GM19397 (cell line): ENCODE data around the gene DUSP6.
A peak's percentile ranks its signal among the peaks of the same experiment; 100 is the strongest.

Source experiments
- ATAC-seq: cut with Tn5 transposase; IDR thresholded peaks from one replicate; pipeline ENCODE4 v1.9.1; 2021; ENCODE audit warnings: mild to moderate bottlenecking, moderate library complexity; ENCODE audit not compliant: unreplicated experiment

Gene DUSP6, protein sequence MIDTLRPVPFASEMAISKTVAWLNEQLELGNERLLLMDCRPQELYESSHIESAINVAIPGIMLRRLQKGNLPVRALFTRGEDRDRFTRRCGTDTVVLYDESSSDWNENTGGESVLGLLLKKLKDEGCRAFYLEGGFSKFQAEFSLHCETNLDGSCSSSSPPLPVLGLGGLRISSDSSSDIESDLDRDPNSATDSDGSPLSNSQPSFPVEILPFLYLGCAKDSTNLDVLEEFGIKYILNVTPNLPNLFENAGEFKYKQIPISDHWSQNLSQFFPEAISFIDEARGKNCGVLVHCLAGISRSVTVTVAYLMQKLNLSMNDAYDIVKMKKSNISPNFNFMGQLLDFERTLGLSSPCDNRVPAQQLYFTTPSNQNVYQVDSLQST

GRCh38 chr12:89352492-89353187 lies at the start of gene DUSP6:
DUSP6 (minus strand) TSS chr12:89352501; CDS start chr12:89352039, 462 bp downstream.
- ATAC-seq: peak; percentile 55

GRCh38 chr12:89401433-89402058 lies 49.2 kb upstream of the DUSP6 start:
- ATAC-seq: no peak

GRCh38 chr12:89400415-89400814 lies 48.1 kb upstream of the DUSP6 start:
- no peak for ATAC-seq

DNA sequence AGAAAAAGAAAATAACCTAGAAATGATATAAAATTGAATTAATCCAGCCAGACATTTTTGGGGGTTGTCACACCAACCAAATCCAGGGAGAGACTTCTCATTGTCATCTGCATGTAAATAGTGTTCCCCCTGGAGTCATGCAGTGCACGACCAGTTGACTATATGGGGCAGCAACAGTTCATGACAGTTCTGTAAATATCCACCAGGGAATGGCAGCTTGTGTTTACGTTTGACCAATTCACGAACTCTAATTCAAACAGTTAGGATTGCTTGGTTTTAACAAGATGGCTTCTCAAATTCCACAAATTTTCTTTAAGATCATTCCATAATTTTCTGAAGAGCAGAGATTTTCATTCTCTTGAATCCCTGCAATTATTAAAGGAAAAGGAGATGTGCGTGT lies 43.4 kb upstream of the DUSP6 start:
- no peak for ATAC-seq

- no peak for ATAC-seq
Measured at GRCh38 chr12:89393551-89394121, 41.3 kb upstream of the DUSP6 start.

DNA sequence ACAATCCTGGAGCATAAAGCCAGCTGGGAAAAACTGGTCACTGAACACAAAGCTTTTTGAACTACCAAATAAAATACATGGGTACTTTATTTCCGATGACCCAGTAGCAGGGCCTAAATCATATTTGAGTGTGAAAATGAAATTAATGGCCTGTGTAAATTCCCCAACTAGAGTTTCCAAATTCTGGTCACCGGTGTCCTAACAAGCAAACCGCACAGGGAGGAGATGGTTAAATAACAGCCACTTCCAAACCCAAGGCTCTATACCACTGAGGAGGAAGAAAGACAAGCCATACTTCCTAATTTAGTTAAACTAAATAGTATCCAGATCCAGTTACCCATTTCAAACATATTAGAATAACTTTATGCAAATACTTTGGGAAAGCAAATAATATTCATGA lies 40.1 kb upstream of the DUSP6 start:
- no peak for ATAC-seq

DNA sequence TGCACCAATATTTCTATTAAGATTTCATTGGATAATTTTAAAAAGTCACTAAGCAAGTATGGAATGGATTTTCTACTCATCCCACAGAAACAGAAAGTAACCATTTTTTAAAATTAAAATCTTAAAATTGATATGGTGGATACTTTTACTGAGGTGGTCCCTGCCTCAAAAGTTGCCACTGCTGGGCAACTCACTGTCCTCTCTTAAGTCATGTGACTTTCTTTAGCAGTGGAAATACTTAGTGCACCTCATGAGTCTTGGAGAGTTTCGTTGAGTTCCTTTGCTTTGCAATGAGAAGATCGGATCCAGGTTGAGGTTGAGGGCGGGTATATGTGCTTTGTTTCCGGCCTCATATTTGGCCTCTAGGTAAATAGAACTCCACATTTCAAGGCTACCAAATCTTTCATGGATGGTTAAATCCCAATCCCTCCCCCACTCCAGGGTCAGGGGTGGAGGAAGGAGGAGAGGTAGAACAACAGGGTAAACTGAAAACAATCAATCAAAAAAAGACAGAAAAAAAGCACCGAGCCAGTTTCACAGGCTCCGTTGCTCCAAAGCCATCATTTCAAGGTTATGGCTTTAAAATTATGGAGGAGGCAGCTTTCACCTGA lies 39.5 kb upstream of the DUSP6 start:
- ATAC-seq: no peak

- no peak for ATAC-seq
Measured at GRCh38 chr12:89390802-89391673, 38.7 kb upstream of the DUSP6 start.

- peak; percentile 80 for ATAC-seq
Measured at GRCh38 chr12:89389755-89390661, 37.7 kb upstream of the DUSP6 start.

GRCh38 chr12:89386138-89386537 lies 33.8 kb upstream of the DUSP6 start:
- no peak for ATAC-seq

- no peak for ATAC-seq
Measured at GRCh38 chr12:89384807-89385206, 32.5 kb upstream of the DUSP6 start.

DNA sequence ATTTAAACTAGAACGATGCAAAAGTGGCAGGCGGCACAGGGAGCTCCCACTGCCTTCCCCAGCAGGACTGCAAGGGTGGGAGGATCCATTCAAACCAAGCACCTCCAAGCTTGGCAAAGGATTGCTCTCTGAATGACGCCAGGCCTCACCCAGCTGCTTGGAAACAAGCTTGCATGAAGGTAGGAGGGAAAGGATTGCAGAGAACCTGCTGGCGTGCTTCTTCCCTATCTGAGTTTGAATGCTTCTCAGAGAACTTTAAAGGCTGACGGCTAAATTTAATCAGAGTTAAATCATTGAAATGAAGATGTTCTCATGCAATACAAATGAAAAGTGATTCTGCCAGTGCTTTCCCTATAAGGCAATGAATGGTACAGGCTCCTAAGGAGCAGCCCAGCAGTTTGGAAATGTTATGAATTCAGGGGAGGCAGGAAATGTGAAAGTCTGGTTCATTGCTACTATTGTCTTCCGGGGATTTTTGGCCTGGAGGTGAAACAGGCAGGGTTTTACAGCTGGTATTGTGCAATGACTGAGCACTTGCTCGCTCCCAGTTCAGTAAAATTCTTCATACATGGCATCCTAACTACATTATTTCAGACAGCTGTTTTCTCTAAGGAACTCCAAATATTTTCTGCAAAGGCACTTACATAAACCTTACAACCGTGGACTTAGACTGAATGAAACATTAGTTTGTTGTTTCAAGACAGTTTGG lies 31.9 kb upstream of the DUSP6 start:
- ATAC-seq: no peak

DNA sequence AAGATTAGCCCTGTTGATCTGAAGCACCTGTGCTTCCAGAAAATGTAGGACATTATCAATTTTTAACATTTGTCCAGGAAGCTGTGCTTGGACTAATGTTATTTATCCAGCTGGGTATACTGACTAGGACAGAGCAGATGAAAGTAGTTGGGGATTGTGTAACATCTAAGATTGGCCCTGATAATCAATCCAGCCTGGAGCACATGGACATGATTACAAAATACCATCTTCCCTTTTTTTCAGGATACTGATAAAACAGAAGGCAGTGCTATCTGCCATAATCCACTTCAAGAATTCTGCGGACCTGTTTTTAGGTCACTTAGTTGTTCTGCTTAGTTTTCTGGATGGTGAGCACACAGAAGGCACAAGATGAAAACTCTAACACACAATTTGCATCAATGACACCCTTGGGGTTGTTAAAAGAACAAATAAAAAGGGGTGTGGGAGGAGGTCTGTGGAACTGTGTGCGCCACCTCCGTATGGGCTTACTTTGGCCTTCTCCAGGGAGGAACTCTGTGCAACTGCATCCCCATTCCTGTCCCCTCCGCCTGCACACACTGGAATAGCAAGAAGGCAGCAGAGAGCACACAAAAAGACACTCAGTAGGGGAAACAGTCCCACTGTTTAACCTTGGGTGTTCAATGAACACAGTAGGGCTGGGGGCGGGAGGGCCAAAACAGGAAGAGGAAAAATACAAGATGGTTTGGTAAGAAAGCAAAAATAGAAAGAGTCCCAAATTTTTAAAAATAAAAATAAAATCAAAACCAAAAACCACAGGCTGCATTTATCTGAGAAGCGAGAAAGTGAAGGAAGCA lies 31.1 kb upstream of the DUSP6 start:
- no peak for ATAC-seq

DNA sequence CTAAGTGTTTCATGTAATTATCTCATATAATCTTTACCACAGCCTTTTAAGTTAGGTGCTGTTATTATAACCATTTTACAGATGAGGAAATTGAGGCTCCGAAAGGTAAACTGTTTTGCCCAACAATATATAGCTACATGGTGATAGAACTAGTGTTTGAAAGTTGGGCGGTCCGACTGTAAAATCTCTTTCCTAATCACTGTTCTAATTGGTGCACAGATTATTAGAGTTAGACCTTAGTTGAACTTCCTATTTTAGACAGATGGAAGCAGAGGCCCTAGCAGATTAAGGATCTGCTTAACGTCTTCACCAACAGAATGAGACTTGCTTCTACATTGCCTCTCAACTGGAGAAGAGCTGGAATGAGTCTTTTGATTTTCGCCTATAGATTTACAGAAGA lies 30.0 kb upstream of the DUSP6 start:
- no peak for ATAC-seq

DNA sequence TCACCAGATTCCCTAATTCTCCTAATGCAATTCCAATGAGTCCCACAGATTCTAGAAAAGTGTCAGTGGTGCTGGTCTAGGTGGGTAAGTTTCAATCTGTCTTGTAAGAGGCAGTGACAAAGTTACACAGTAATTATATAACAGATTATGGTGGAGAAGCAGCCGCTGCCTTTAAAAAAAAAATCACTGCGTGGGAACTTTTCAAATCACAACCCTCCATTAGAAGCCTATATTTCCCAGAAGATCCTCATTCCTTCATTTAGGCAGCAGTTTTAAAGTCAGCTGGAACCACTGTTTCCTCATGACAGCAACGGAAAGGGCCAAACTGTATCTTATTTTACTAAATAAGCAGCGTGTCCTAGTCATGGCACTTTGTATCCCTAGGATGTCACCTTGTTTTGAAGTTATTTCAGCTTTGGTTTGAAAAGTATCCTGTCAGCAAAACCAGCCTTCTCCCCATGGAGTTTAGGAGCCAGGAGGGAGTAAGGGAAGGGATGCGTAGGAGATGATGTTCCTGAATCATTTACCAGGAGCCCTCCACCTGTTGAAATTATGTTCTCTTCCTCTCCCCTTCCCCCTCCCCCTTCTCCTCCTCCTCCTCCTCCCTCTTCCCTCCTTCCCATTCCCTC lies 27.7 kb upstream of the DUSP6 start:
- ATAC-seq: no peak

DNA sequence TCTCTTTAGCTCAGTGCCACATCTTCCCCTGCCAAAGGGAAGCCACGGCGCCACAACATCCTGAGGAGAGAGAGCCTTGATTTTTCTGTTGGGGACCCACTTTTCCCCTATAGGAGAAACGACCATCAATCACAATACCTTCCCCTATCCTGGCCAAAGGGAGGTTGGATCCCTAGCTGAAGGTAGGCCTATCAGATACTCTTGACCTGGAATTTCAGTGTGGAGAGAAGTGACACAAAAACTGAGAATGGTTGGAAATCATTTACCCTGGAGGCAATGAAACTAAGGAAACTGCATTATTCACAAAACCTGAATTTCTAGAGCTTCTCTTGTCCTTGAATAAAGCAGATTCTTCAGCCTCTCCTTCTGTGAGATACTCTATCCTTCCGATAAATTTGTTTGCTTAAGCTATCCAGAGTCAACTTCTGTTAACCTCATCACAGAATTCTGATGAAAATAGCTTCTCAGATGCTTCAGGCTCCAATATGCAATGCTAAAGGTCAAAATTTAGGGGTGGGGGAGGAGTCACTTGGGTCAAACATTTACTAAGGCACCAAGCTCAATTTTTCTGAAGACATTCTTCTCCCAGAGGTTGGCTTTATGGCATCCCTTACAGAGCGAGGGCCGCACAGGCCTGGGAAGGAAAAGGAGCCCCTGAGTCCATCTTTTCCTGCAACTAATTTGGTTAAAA lies 27.0 kb upstream of the DUSP6 start:
- ATAC-seq: no peak

GRCh38 chr12:89376844-89377243 lies 24.5 kb upstream of the DUSP6 start:
- ATAC-seq: no peak
